ENCODE measurements around the gene ZACN.

DNA sequence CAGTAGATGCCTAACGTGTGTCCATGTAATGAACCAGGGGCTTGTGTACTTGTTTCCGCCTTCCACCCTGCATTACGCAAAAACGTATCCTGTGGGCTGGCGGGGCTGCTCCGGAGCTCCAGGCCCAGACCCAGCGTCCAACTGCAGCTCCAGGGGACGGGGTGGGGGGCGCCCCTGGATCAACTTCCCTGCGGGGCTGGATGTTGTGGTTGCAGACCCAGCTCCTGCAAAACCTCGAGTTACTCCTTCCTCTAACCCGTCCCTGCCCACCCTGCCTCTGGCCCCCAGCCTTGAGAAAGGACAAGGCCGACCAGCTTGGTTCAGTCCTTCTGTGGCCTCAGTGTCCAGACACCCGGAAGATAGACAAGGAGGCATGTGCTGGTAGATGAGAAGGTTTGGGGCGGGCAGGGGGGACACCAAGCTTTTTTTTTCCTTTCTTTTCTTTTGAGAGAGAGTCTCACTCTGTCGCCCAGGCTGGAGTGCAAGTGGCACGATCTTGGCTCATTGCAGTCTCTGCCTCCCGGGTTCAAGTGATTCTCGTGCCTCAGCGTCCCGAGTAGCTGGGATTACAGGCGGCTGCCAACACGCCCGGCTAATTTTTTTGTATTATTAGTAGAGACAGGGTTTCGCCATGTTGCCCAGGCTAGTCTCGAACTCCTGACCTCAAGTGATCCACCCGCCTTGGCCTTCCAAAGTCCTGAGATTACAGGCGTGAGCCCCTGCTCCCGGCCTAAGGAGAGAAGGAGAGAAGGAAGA is 25.3 kb downstream of the ZACN start:
- TF ChIP-seq, protein P1, sequence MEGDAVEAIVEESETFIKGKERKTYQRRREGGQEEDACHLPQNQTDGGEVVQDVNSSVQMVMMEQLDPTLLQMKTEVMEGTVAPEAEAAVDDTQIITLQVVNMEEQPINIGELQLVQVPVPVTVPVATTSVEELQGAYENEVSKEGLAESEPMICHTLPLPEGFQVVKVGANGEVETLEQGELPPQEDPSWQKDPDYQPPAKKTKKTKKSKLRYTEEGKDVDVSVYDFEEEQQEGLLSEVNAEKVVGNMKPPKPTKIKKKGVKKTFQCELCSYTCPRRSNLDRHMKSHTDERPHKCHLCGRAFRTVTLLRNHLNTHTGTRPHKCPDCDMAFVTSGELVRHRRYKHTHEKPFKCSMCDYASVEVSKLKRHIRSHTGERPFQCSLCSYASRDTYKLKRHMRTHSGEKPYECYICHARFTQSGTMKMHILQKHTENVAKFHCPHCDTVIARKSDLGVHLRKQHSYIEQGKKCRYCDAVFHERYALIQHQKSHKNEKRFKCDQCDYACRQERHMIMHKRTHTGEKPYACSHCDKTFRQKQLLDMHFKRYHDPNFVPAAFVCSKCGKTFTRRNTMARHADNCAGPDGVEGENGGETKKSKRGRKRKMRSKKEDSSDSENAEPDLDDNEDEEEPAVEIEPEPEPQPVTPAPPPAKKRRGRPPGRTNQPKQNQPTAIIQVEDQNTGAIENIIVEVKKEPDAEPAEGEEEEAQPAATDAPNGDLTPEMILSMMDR (IDR thresholded peaks at IDR 0.05), result no peak
- TF ChIP-seq POLR2A (IDR thresholded peaks at IDR 0.05), result no peak

Measured in uterus (tissue), 2 donors.